Endothelial cell of umbilical vein (primary cell): Measurements from ENCODE around the gene KLHL18. TPM values are rescaled to one million over a fixed set of nuclear protein-coding genes. Genes with fewer than 3 reads are reported as not detected.

Source experiments
- BruUV-seq: library from RNA; stranded (reverse); fragments of 400-500 nt; replicated peaks from 2 replicates; lab custom pipeline; 2021; lab: Mats Ljungman, UMichigan
- CTCF ChIA-PET: fragments of 300-600, 350-600 bp; sonication (Branson Sonifier 250); formaldehyde crosslinking; loops from one replicate; lab custom pipeline; 2021; ENCODE audit warnings: antibody characterized with exemption, inconsistent platforms; lab: Charles Lee
- POLR2A ChIA-PET: fragments of 300-600, 350-600 bp; sonication (Branson Sonifier 250); formaldehyde crosslinking; loops from one replicate; lab custom pipeline; 2021; ENCODE audit warnings: antibody characterized with exemption, inconsistent platforms; lab: Charles Lee
- DNase-seq: peaks from one replicate; pipeline ENCODE4 v3.0.0-alpha.2; 2011; ENCODE audit warnings: low read depth, low spot score
- FAIRE-seq: peaks from 2 replicates; lab custom pipeline; 2011; peaks lifted over from hg19 to GRCh38; lab: Jason Lieb, UNC
- H2AFZ ChIP-seq: 2 replicates; pipeline ENCODE4 v1.6.0; 2012; ENCODE audit warnings: low read depth, low read length, control low read depth, inconsistent platforms
- H3K27ac ChIP-seq: 2 replicates; pipeline ENCODE4 v1.5.1; 2011; ENCODE audit warnings: low read depth, mild to moderate bottlenecking, control low read depth, low read length, moderate library complexity; ENCODE audit not compliant: insufficient read depth
- H3K27me3 ChIP-seq, 2 experiments: 2 replicates each; pipeline versions ENCODE4 v1.6.0 to v1.6.1; 2011; ENCODE audit warnings: low read length in 2 of 2, mixed read lengths in 1 of 2; ENCODE audit not compliant: control insufficient read depth in 2 of 2, insufficient read depth in 2 of 2
- H3K36me3 ChIP-seq, 2 experiments: 2 replicates in 1 of 2; 3 replicates in 1 of 2; pipeline ENCODE4 v1.5.1; 2011; ENCODE audit warnings: low read length in 2 of 2, mild to moderate bottlenecking in 1 of 2, moderate library complexity in 1 of 2; ENCODE audit not compliant: control insufficient read depth in 2 of 2, insufficient read depth in 2 of 2; ENCODE audit errors: extremely low read depth in 1 of 2
- H3K4me1 ChIP-seq: 3 replicates; pipeline ENCODE4 v1.5.1; 2011; ENCODE audit warnings: mild to moderate bottlenecking, low read length; ENCODE audit not compliant: control insufficient read depth, insufficient read depth; ENCODE audit errors: extremely low read depth
- H3K4me2 ChIP-seq: 2 replicates; pipeline ENCODE4 v1.6.1; 2011; ENCODE audit warnings: low read length, control low read depth, mixed read lengths; ENCODE audit not compliant: insufficient read depth
- H3K4me3 ChIP-seq, 3 experiments: fragments of 200-600 bp in 1 of 3; sonication (generic), shearing (Covaris generic) in 1 of 3; replicated peaks in 1 of 3; 2 replicates each; pipeline ENCODE4 v1.5.1; 2011 to 2016; ENCODE audit warnings: control low read depth in 3 of 3, low read length in 3 of 3, mild to moderate bottlenecking in 2 of 3, inconsistent platforms in 1 of 3, low read depth in 1 of 3, moderate library complexity in 1 of 3; ENCODE audit not compliant: insufficient read depth in 1 of 3
- H3K79me2 ChIP-seq: 2 replicates; pipeline ENCODE4 v1.6.0; 2012; ENCODE audit warnings: low read length, inconsistent platforms; ENCODE audit not compliant: control insufficient read depth, insufficient read depth
- H3K9ac ChIP-seq: replicated peaks from 2 replicates; pipeline ENCODE3; 2011; ENCODE audit warnings: low read length, control low read depth; ENCODE audit not compliant: insufficient read depth; ENCODE audit errors: extremely low read depth
- H3K9me1 ChIP-seq: replicated peaks from 3 replicates; pipeline ENCODE4 v1.6.0; 2011; ENCODE audit warnings: mild to moderate bottlenecking, low read length; ENCODE audit not compliant: control insufficient read depth, insufficient read depth; ENCODE audit errors: extremely low read depth
- H3K9me3 ChIP-seq: replicated peaks from 2 replicates; pipeline ENCODE4 v1.5.1; 2012; ENCODE audit warnings: low read length, inconsistent platforms; ENCODE audit not compliant: control insufficient read depth, insufficient read depth
- H4K20me1 ChIP-seq: replicated peaks from 2 replicates; pipeline ENCODE3; 2011; ENCODE audit warnings: mild to moderate bottlenecking, low read length; ENCODE audit not compliant: control insufficient read depth, insufficient read depth; ENCODE audit errors: extremely low read depth
- CTCF ChIP-seq, 2 donors: IDR thresholded peaks; 1 replicate in 1 of 2; 2 replicates in 1 of 2; pipeline ENCODE4 v1.5.1; 2011; ENCODE audit warnings: low read length in 2 of 2, mild to moderate bottlenecking in 2 of 2, moderate library complexity in 2 of 2, control low read depth in 1 of 2, inconsistent platforms in 1 of 2, low read depth in 1 of 2; ENCODE audit not compliant: insufficient read depth in 1 of 2; ENCODE audit errors: extremely low read depth in 1 of 2
- EZH2 ChIP-seq: IDR thresholded peaks from 2 replicates; pipeline ENCODE4 v1.6.1; 2012; ENCODE audit warnings: borderline replicate concordance, low read depth, mild to moderate bottlenecking, moderate library complexity, low read length, inconsistent platforms; ENCODE audit not compliant: severe bottlenecking
- FOS ChIP-seq: IDR thresholded peaks from 2 replicates; pipeline ENCODE4 v1.6.1; 2011; ENCODE audit warnings: mild to moderate bottlenecking, low read length, moderate library complexity, borderline replicate concordance; ENCODE audit not compliant: insufficient read depth
- GATA2 ChIP-seq: IDR thresholded peaks from 2 replicates; pipeline ENCODE4 v1.7.0; 2011; ENCODE audit warnings: low read depth, mild to moderate bottlenecking, moderate library complexity, mixed read lengths, low read length; ENCODE audit not compliant: insufficient read length, insufficient read depth
- JUN ChIP-seq: IDR thresholded peaks from 2 replicates; pipeline ENCODE4 v1.6.1; 2011; ENCODE audit warnings: borderline replicate concordance, low read depth; ENCODE audit not compliant: insufficient read length, insufficient read depth
- MAX ChIP-seq: IDR thresholded peaks from 2 replicates; pipeline ENCODE4 v1.6.1; 2011; ENCODE audit not compliant: insufficient read depth, insufficient read length
- MYC ChIP-seq: IDR thresholded peaks from one replicate; pipeline ENCODE4 v1.6.1; 2011; ENCODE audit warnings: mild to moderate bottlenecking, low read depth, low read length
- POLR2A ChIP-seq: IDR thresholded peaks from 2 replicates; pipeline ENCODE4 v1.6.1; 2012; ENCODE audit warnings: low read depth, mild to moderate bottlenecking, control low read depth, low read length
- POLR2AphosphoS5 ChIP-seq: IDR thresholded peaks from 2 replicates; pipeline ENCODE4 v1.6.1; 2012; ENCODE audit warnings: low read depth, mild to moderate bottlenecking, control low read depth, low read length, moderate library complexity; ENCODE audit not compliant: insufficient read depth
- dilution Hi-C: fragments of 300-500 bp; cut with MboI; formaldehyde crosslinking; loops from one replicate; pipeline ENCODE4 v1.15.0; 2019; ENCODE audit warnings: low sequenced_read_pairs; ENCODE audit not compliant: extremely low pct_ligation_motif_present
- intact Hi-C: fragments of 100-400 bp; cut with micrococcal nuclease; formaldehyde crosslinking; loops from one replicate; pipeline ENCODE4 v1.10.0; 2022
- polyA plus RNA-seq, 4 experiments: library from polyadenylated mRNA; depleted of rRNA in 3 of 4; stranded (reverse) in 3 of 4; unstranded in 1 of 4; fragments of >200 nt; gene quantifications; 2 replicates each; pipeline versions ENCODE4 v1.2.1 to v1.2.3, GENCODE V29; 2011 to 2012; ENCODE audit warnings: missing spikeins in 1 of 4
- total RNA-seq: library from RNA; stranded (reverse); gene quantifications from 2 replicates; pipeline ENCODE4 v1.2.3, GENCODE V29; 2021

Gene KLHL18
- total and polyA plus RNA-seq, 2 donors (not counting 3 experiments of a cell fraction or from before 2014, with no cell fraction given): 43.4 to 58.1 TPM

DNA sequence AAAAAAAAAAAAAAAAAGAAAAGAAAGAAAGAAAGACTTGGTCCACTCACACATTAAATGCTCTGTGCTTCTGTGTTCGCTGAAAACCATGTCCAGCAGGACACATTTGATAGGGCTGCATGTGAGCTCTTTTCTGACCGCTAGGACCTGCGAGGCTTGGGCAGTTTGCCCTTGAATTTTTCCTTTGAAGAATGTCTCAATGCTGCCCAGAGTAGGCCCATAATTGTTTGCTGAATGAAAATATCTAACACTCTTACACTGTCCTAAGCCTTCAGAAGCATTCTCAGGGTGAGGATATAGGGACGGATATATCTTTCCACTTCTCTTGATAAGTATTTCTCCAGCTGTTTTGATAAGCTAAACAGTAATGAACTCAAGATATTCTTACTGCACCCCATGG is 6.2 kb upstream of the KLHL18 start:
- Histone ChIP-seq H3K4me1 (no peaks in the 10 kb centered on the region), H3K9me3 (no peaks in the 10 kb centered on the region), H3K4me2 (no peak overlapping the region), H3K9ac (no peak overlapping the region), H2AFZ (no peak overlapping the region), H3K27ac (no peak overlapping the region), H3K79me2 (peaks cover 13% of the 10 kb centered on the region), H3K4me3 (no peak overlapping the region), H3K36me3 (peaks cover 0 to 5% of the 10 kb centered on the region in 2 experiments), H3K9me1 (no peaks in the 10 kb centered on the region), H4K20me1 (no peaks in the 10 kb centered on the region), H3K27me3 (no peaks in the 10 kb centered on the region)
- DNase-seq (no peak), FAIRE-seq (no peak)
- TF ChIP-seq MAX (no peak), FOS (no peak), EZH2 (no peak), JUN (no peak), POLR2A (no peak), CTCF (IDR thresholded peaks at IDR 0.05; ENCODE audit: extremely low read depth in 1 of 2, insufficient read depth in 1 of 2, low read depth in 1 of 2, low read length in 2 of 2) (no peak), GATA2 (no peak), POLR2AphosphoS5 (no peak), MYC (no peak)
- BruUV-seq: no TSS peak
- intact Hi-C loops (no loop called here), dilution Hi-C loops (no loop called here)
- ChIA-PET POLR2A (no interaction called here), CTCF (interaction anchor here (1.2 to 2.3 kb wide), 2 partner anchors 9 to 47 kb away, joined by 3 to 13 read pairs; no protein-coding TSS in a partner anchor)
